Kidney epithelial cell (primary cell): ENCODE data around the gene PTPRT. TPM values are rescaled to one million over a fixed set of nuclear protein-coding genes. Genes with fewer than 3 reads are reported as not detected.

Experiments
- DNase-seq: peaks from one replicate; pipeline ENCODE4 v3.0.0-alpha.2; 2010; ENCODE audit warnings: low read depth
- H3K27me3 ChIP-seq: 2 replicates; pipeline ENCODE4 v1.6.0; 2011; ENCODE audit warnings: low read length; ENCODE audit not compliant: control insufficient read depth, insufficient read depth
- H3K36me3 ChIP-seq: 2 replicates; pipeline ENCODE4 v1.5.1; 2011; ENCODE audit warnings: low read length; ENCODE audit not compliant: control insufficient read depth, insufficient read depth
- H3K4me3 ChIP-seq: 2 replicates; pipeline ENCODE4 v1.5.1; 2011; ENCODE audit warnings: low read depth, mild to moderate bottlenecking, control low read depth, low read length
- CTCF ChIP-seq: IDR thresholded peaks from 2 replicates; pipeline ENCODE4 v1.5.1; 2011; ENCODE audit warnings: mild to moderate bottlenecking, moderate library complexity, low read length, control low read depth, inconsistent platforms; ENCODE audit not compliant: insufficient read depth, poor library complexity, severe bottlenecking
- total RNA-seq: library from RNA; depleted of rRNA; stranded (reverse); fragments of >200 nt; gene quantifications from 2 replicates; pipeline ENCODE4 v1.2.3, GENCODE V29; 2015

PTPRT gene
- 0.25 TPM in 1 of 2 replicates, not detected in the other for total RNA-seq

- no peaks in the 10 kb centered on the region for H3K36me3 ChIP-seq
- peaks cover 32% of the 10 kb centered on the region for H3K27me3 ChIP-seq
- no peak within 1 kb of the TSS for H3K4me3 ChIP-seq
- DNase-seq, result no peak
- TF ChIP-seq CTCF, result no peak
Measured at GRCh38 chr20:43189554-43190331, at the start of gene PTPRT. TSS of gene PTPRT (minus strand) at chr20:43189906. CDS start at chr20:43189733, 173 bp downstream.

GRCh38 chr20:43238833-43239232 is 49.1 kb upstream of the PTPRT start:
- H3K36me3 ChIP-seq, result no peaks in the 10 kb centered on the region
- TF ChIP-seq CTCF, result no peak
- no peak overlapping the region for H3K4me3 ChIP-seq
- no peaks in the 10 kb centered on the region for H3K27me3 ChIP-seq
- DNase-seq, result no peak

GRCh38 chr20:43238266-43238665 is 48.6 kb upstream of the PTPRT start:
- no peak for DNase-seq
- Histone ChIP-seq H3K4me3 (no peak overlapping the region), H3K27me3 (no peaks in the 10 kb centered on the region), H3K36me3 (no peaks in the 10 kb centered on the region)
- TF ChIP-seq CTCF, result no peak

GRCh38 chr20:43237651-43238168 is 48.0 kb upstream of the PTPRT start:
- Histone ChIP-seq H3K36me3 (no peaks in the 10 kb centered on the region), H3K27me3 (no peaks in the 10 kb centered on the region), H3K4me3 (no peak overlapping the region)
- no peak for DNase-seq
- no peak for TF ChIP-seq CTCF

GRCh38 chr20:43235998-43236397 is 46.3 kb upstream of the PTPRT start:
- Histone ChIP-seq H3K27me3 (no peaks in the 10 kb centered on the region), H3K4me3 (no peak overlapping the region), H3K36me3 (no peaks in the 10 kb centered on the region)
- TF ChIP-seq CTCF, result no peak
- DNase-seq, result no peak
